ENCODE data around the gene PLVAP.

DNA sequence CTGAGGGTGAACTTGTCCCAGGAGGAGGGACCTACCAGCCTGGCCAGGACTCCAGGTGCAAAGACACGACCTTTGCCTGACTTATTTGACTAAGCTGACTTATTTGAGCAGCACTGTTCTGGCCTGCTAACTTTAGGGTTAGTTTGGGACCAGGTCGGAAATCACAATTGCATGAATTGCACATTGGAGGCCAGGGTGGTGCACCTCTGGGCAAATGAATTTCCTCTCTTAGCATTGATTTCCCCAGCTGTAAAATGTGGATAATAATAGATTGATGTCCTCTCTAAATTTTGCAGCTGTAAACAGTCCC lies 29.7 kb upstream of the PLVAP start:
- TF ChIP-seq, protein P1, sequence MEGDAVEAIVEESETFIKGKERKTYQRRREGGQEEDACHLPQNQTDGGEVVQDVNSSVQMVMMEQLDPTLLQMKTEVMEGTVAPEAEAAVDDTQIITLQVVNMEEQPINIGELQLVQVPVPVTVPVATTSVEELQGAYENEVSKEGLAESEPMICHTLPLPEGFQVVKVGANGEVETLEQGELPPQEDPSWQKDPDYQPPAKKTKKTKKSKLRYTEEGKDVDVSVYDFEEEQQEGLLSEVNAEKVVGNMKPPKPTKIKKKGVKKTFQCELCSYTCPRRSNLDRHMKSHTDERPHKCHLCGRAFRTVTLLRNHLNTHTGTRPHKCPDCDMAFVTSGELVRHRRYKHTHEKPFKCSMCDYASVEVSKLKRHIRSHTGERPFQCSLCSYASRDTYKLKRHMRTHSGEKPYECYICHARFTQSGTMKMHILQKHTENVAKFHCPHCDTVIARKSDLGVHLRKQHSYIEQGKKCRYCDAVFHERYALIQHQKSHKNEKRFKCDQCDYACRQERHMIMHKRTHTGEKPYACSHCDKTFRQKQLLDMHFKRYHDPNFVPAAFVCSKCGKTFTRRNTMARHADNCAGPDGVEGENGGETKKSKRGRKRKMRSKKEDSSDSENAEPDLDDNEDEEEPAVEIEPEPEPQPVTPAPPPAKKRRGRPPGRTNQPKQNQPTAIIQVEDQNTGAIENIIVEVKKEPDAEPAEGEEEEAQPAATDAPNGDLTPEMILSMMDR (IDR thresholded peaks at IDR 0.05 in 4 of 5, conservative IDR thresholded peaks at IDR 0.05 in 1 of 5): no peak
- no peak for TF ChIP-seq POLR2A (IDR thresholded peaks at IDR 0.05)
